GM18505 (cell line): ENCODE measurements around the gene OPN1MW3.
A peak's percentile ranks its signal among the peaks of the same experiment; 100 is the strongest.
"Not testable (repeated sequence)": the region's sequence is repeated elsewhere in the genome, so short reads cannot be mapped to it uniquely, and the experiment has no call there.

Experiments used
- ATAC-seq: cut with Tn5 transposase; IDR thresholded peaks from one replicate; pipeline ENCODE4 v1.9.1; 2021; ENCODE audit not compliant: unreplicated experiment

OPN1MW3 gene

DNA sequence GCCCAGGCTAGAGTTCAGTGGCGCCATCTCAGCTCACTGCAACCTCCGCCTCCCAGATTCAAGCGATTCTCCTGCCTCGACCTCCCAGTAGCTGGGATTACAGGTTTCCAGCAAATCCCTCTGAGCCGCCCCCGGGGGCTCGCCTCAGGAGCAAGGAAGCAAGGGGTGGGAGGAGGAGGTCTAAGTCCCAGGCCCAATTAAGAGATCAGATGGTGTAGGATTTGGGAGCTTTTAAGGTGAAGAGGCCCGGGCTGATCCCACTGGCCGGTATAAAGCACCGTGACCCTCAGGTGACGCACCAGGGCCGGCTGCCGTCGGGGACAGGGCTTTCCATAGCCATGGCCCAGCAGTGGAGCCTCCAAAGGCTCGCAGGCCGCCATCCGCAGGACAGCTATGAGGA lies at the start of gene OPN1MW3:
OPN1MW3 (plus strand) TSS at position 301 of the 400 bp plus-strand sequence; CDS start at position 339, 38 bp downstream.
- not testable (repeated sequence) for ATAC-seq

DNA sequence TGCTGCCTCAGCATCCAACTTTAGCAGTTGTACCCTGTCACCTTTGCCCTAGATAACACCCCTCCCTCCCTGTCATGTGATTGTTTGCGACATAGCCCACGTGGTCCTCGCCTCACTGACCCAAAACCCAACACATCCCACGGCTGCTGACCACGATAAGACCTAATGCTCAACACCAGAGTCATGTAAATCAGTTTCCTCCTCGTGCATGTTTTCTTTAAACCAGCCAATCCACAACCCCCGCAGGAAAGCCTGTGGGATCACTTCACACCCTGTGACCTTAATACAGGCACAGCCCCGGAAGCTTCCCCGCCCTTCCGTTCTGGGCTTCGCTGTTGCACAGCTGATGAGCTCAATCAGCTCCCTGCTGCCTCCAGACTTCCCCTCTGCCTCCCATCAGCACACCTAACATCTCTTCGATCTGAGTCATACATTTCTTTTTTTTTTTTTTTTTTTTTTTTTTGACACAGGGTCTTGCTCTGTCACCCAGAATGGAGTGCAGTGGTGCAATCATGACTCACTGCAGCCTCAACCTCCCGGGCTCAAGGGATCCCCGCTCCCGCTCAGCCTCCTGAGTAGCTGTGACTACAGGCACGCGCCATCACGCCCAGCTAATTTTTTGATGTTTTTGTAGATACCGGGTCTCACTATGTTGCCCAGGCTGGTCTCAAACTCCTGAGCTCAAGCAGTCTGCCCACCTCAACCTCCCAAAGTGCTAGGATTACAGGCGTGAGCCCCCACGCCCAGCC lies 47.5 kb upstream of the OPN1MW3 start:
- peak; percentile 71 for ATAC-seq

DNA sequence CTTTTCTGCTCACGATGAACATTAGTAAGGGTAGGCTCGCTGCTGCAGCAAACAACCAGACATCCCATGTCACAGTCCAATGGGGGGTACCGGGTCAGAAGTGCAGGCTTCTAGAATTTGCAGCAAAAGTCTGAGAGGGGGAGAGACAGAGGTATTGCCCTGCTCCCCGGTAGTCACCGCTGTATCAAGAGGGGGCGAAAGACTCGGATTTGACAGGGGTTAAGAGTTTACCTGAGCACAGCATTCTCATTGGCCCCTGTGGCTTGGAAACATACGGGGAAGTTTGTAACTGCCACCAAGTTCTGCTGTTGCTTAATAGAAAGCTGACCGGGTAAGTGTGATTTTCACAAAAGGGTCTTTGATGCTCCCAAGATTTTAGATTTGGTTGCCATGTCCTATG lies 46.3 kb upstream of the OPN1MW3 start:
- ATAC-seq = not testable (repeated sequence)

DNA sequence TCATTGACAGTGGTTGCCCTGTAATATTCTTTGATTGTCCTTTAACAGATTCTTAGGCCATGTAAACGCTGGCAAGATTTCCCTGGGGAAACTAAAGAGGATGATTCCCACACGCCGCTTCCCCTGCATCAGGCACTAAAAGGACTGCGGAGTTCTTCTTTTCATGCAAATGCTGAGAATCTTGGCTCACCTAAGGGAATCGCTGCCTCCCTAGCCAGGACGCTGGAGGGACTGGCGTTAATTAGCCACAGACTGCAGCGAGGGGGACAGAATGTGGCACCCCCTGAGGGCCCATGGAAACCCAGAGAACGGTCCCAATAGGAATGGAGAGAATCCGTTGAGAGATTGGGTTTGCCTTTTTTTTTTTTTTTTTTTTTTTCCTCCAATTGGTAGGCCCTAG lies 45.9 kb upstream of the OPN1MW3 start:
- not testable (repeated sequence) for ATAC-seq

DNA sequence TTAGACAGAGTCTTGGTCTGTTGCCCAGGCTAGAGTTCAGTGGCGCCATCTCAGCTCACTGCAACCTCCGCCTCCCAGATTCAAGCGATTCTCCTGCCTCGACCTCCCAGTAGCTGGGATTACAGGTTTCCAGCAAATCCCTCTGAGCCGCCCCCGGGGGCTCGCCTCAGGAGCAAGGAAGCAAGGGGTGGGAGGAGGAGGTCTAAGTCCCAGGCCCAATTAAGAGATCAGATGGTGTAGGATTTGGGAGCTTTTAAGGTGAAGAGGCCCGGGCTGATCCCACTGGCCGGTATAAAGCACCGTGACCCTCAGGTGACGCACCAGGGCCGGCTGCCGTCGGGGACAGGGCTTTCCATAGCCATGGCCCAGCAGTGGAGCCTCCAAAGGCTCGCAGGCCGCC lies 37.9 kb upstream of the OPN1MW3 start, which contains the start of gene OPN1MW2:
OPN1MW2 (plus strand) TSS at position 301 of the 400 bp plus-strand sequence; CDS start at position 361, 60 bp downstream.
- not testable (repeated sequence) for ATAC-seq

DNA sequence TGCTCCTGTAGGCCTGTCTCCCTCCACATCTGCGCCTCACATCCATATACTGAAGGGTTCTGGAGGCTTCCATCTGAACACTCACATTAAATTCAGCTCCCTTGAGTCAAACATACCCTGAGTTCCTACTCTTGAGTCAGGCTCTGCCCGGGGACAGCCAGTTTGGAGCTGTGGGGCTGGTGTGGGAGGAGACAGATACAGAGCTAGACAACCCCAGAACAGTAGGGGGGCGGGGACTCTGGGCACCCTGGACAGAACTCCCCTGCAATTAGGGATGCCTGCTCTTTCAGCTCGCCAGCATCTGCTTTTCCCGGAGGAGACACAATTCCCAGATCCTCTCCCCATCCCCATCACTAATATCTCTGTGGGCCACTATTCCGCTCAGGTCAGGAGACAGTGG lies 32.1 kb upstream of the OPN1MW3 start:
- ATAC-seq = not testable (repeated sequence)

DNA sequence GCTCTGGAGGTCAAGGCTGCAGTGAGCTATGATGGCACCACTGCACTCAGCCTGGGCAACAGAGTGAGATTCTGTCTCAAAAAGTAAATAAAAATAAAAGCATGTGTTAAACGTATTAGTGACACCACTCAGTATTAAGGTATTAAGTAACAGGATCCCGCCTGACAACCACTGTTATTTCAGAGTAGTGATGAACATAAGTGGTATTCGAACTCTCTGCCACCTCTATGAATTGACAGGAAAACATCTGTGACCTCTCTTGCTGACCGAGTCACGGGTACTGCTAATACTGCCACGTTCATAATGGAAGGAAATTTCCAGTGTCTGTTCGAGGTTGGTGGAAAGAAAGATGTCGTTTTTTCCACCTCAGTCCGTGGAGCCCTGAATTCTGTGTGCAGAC lies 30.7 kb upstream of the OPN1MW3 start:
- ATAC-seq = not testable (repeated sequence)

DNA sequence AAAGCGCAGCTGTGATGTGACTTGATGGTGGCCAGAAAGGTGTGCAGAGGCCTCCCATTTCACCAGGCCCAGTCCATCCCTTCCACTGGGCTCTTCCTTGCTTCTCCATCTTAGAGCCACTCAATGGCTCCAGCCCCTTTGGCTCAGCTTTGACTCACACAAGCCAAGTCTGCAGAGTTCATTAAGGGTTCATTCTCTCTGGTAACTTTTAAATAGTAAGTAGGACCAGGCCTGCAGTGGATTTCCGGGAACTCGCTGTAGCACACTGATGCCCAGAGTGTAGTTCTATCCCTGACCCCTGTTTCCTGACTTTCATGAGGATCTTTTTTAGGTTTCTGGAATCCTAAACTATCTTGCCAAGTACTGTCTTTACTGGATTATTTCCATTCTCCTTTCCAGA lies 25.9 kb upstream of the OPN1MW3 start:
- ATAC-seq = not testable (repeated sequence)

DNA sequence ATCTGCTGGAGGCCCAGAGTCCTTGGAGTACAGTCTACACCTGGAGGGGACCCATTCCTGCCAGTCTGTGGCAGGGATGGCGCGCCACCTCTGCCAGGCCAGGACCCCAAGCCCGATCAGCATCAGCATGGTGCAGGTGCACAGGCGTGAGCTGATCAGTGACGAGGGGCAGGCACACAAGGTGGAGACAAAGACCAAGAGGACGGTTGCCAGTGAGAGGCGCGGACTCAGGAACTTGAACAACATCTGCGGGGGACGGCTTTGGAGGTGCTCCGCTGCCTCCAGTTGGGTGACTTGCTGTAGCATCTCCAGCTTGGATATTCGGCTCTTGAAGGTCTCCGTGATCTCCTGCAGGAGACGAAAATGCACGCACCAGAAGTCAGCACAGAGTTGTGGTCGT lies 23.8 kb upstream of the OPN1MW3 start:
- not testable (repeated sequence) for ATAC-seq

DNA sequence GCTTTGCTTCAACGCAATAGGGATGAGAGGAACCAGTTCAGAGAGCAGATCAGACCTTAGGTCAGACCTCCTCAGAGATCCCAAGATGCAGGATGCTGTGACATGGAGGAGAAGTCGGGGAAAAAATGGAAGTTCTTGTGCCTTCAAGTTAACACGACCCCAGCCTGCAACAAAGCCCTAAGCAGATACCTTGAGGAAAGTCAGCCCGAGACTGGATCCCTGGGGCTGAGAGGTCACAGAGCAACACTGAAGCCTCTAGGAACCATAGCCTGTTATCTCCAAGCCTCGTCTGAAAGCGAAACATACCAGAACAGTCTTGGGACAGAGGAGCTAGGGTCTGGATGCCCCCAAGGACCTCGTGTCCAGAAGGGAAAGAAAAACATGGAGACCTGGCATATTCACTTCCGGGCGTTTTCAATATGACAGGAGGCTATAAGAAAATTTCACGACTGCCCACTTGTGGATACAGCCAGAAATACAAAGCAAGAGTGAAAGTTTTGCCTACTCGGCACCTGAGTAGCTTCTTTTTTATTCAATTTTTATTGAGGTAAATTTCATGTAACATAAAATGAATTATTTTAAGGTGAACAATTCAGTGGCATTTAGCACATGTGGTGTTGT lies 18.3 kb upstream of the OPN1MW3 start:
- not testable (repeated sequence) for ATAC-seq

DNA sequence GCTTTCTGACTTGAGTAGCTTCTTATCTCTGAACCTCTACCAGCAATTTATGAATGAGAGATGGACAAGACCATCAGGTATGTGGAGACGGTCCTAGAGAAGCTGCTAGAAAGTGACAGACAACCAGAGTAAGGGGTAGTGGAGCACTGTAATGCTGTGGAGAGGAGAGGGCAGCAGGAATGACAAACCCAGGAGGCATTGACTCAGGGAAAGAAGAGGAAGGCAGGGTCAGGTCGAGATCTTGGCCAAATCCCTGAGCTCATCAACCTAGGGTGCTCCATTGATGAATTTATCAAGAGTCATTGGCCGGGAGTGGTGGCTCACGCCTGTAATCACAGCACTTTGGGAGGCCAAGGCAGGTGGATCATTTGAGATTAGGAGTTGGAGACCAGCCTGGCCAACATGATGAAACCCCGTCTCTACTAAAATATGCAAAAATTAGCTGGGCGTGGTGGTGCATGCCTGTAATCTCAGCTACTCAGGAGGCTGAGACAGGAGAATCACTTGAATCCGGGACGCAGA lies 17.3 kb upstream of the OPN1MW3 start:
- not testable (repeated sequence) for ATAC-seq

DNA sequence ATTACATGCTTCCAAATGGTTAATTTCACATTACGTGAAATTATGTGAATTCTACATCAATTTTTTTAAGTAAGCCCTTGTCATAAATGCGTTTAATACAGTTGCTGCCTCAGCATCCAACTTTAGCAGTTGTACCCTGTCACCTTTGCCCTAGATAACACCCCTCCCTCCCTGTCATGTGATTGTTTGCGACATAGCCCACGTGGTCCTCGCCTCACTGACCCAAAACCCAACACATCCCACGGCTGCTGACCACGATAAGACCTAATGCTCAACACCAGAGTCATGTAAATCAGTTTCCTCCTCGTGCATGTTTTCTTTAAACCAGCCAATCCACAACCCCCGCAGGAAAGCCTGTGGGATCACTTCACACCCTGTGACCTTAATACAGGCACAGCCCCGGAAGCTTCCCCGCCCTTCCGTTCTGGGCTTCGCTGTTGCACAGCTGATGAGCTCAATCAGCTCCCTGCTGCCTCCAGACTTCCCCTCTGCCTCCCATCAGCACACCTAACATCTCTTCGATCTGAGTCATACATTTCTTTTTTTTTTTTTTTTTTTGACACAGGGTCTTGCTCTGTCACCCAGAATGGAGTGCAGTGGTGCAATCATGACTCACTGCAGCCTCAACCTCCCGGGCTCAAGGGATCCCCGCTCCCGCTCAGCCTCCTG lies 9.9 kb upstream of the OPN1MW3 start:
- peak; percentile 73 for ATAC-seq

DNA sequence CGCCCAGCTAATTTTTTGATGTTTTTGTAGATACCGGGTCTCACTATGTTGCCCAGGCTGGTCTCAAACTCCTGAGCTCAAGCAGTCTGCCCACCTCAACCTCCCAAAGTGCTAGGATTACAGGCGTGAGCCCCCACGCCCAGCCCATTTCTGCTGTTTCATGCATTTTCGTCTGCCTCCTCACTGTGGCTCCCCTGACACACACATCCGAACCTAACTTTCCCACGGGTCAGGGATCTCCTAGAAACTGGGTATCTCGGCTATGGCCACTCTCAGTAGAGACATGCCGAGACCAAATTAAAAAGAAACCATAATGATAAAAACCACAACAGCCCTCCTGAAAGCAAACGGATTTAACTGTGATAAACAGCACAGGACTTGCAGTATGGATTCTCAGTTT lies 9.3 kb upstream of the OPN1MW3 start:
- ATAC-seq = not testable (repeated sequence)

DNA sequence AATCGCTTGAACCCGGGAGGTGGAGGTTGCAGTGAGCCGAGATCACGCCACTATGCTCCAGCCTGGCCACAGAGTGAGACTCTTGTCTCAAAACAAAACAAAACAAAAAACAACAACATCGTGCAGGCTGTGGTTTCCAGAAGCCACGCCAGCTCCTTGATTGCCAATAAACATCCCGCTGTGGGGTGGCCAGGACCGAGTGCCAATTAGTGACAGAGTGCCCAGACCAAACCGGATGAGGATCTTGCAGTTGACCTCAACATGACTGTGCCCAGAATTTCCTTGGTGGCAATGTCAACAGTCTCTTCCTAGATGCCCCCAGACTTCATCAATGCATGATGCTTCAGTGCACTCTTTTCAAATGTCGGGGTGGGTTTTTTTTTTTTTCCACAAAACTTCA lies 1.3 kb downstream of the OPN1MW3 start:
- not testable (repeated sequence) for ATAC-seq

DNA sequence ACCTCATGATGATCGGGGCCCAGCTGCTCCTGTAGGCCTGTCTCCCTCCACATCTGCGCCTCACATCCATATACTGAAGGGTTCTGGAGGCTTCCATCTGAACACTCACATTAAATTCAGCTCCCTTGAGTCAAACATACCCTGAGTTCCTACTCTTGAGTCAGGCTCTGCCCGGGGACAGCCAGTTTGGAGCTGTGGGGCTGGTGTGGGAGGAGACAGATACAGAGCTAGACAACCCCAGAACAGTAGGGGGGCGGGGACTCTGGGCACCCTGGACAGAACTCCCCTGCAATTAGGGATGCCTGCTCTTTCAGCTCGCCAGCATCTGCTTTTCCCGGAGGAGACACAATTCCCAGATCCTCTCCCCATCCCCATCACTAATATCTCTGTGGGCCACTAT lies 5.7 kb downstream of the OPN1MW3 start:
- ATAC-seq = not testable (repeated sequence)

DNA sequence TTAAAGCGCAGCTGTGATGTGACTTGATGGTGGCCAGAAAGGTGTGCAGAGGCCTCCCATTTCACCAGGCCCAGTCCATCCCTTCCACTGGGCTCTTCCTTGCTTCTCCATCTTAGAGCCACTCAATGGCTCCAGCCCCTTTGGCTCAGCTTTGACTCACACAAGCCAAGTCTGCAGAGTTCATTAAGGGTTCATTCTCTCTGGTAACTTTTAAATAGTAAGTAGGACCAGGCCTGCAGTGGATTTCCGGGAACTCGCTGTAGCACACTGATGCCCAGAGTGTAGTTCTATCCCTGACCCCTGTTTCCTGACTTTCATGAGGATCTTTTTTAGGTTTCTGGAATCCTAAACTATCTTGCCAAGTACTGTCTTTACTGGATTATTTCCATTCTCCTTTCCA lies 11.9 kb downstream of the OPN1MW3 start:
- ATAC-seq = not testable (repeated sequence)

DNA sequence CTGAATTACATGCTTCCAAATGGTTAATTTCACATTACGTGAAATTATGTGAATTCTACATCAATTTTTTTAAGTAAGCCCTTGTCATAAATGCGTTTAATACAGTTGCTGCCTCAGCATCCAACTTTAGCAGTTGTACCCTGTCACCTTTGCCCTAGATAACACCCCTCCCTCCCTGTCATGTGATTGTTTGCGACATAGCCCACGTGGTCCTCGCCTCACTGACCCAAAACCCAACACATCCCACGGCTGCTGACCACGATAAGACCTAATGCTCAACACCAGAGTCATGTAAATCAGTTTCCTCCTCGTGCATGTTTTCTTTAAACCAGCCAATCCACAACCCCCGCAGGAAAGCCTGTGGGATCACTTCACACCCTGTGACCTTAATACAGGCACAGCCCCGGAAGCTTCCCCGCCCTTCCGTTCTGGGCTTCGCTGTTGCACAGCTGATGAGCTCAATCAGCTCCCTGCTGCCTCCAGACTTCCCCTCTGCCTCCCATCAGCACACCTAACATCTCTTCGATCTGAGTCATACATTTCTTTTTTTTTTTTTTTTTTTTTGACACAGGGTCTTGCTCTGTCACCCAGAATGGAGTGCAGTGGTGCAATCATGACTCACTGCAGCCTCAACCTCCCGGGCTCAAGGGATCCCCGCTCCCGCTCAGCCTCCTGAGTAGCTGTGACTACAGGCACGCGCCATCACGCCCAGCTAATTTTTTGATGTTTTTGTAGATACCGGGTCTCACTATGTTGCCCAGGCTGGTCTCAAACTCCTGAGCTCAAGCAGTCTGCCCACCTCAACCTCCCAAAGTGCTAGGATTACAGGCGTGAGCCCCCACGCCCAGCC lies 27.3 kb downstream of the OPN1MW3 start:
- not testable (repeated sequence) for ATAC-seq

DNA sequence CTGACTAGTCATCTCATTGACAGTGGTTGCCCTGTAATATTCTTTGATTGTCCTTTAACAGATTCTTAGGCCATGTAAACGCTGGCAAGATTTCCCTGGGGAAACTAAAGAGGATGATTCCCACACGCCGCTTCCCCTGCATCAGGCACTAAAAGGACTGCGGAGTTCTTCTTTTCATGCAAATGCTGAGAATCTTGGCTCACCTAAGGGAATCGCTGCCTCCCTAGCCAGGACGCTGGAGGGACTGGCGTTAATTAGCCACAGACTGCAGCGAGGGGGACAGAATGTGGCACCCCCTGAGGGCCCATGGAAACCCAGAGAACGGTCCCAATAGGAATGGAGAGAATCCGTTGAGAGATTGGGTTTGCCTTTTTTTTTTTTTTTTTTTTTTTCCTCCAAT lies 29.0 kb downstream of the OPN1MW3 start:
- ATAC-seq = not testable (repeated sequence)
